Keratinocyte (primary cell): ENCODE data around the gene GAS2. TPM values are rescaled to one million over a fixed set of nuclear protein-coding genes. Genes with fewer than 3 reads are reported as not detected.

Experiments
- DNase-seq: peaks from one replicate; pipeline ENCODE4 v3.0.0-alpha.2; 2011; ENCODE audit warnings: low read depth, missing footprints, low spot score
- FAIRE-seq: peaks from 2 replicates; lab custom pipeline; 2011; peaks lifted over from hg19 to GRCh38; lab: Jason Lieb, UNC
- H2AFZ ChIP-seq: 2 replicates; pipeline ENCODE4 v1.6.0; 2012; ENCODE audit warnings: low read length, control low read depth, inconsistent platforms; ENCODE audit not compliant: control insufficient read depth
- H3K27ac ChIP-seq: 2 replicates; pipeline ENCODE4 v1.5.1; 2011; ENCODE audit warnings: low read length; ENCODE audit not compliant: control insufficient read depth, insufficient read depth
- H3K27me3 ChIP-seq: 3 replicates; pipeline ENCODE4 v1.6.0; 2011; ENCODE audit warnings: low read length; ENCODE audit not compliant: control insufficient read depth, insufficient read depth; ENCODE audit errors: extremely low read depth
- H3K36me3 ChIP-seq, 2 experiments: 2 replicates in 1 of 2; 3 replicates in 1 of 2; pipeline ENCODE4 v1.5.1; 2011; ENCODE audit warnings: low read length in 2 of 2, mild to moderate bottlenecking in 1 of 2; ENCODE audit not compliant: control insufficient read depth in 2 of 2, insufficient read depth in 2 of 2; ENCODE audit errors: extremely low read depth in 1 of 2
- H3K4me1 ChIP-seq: 3 replicates; pipeline ENCODE4 v1.5.1; 2011; ENCODE audit warnings: low read length; ENCODE audit not compliant: control insufficient read depth, insufficient read depth; ENCODE audit errors: extremely low read depth
- H3K4me2 ChIP-seq: 3 replicates; pipeline ENCODE4 v1.6.0; 2011; ENCODE audit warnings: low read depth, low read length; ENCODE audit not compliant: control insufficient read depth, insufficient read depth; ENCODE audit errors: extremely low read depth
- H3K4me3 ChIP-seq, 3 experiments: fragments of 200-600 bp in 1 of 3; sonication (generic) in 1 of 3; 2 replicates in 2 of 3; 3 replicates in 1 of 3; pipeline ENCODE4 v1.5.1; 2011 to 2016; ENCODE audit warnings: low read length in 3 of 3, mild to moderate bottlenecking in 3 of 3, control low read depth in 2 of 3, inconsistent platforms in 1 of 3, low read depth in 1 of 3, mixed read lengths in 1 of 3, mixed run types in 1 of 3, moderate library complexity in 1 of 3; ENCODE audit not compliant: control insufficient read depth in 2 of 3, insufficient read depth in 2 of 3; ENCODE audit errors: extremely low read depth in 1 of 3
- H3K79me2 ChIP-seq: 2 replicates; pipeline ENCODE4 v1.6.0; 2012; ENCODE audit warnings: low read length; ENCODE audit not compliant: control insufficient read depth, insufficient read depth
- H3K9ac ChIP-seq: 3 replicates; pipeline ENCODE4 v1.6.0; 2011; ENCODE audit warnings: low read length; ENCODE audit not compliant: control insufficient read depth, insufficient read depth; ENCODE audit errors: extremely low read depth
- H3K9me1 ChIP-seq: 3 replicates; pipeline ENCODE4 v1.6.0; 2011; ENCODE audit warnings: low read length; ENCODE audit not compliant: control insufficient read depth, insufficient read depth; ENCODE audit errors: extremely low read depth
- H3K9me3 ChIP-seq: 2 replicates; pipeline ENCODE4 v1.5.1; 2012; ENCODE audit warnings: low read depth, low read length; ENCODE audit not compliant: control insufficient read depth
- H4K20me1 ChIP-seq: 3 replicates; pipeline ENCODE4 v1.6.0; 2011; ENCODE audit warnings: low read length; ENCODE audit not compliant: control insufficient read depth, insufficient read depth; ENCODE audit errors: extremely low read depth
- CTCF ChIP-seq, 3 experiments: IDR thresholded peaks in 1 of 3; conservative IDR thresholded peaks in 1 of 3; optimal IDR thresholded peaks in 1 of 3; 2 replicates in 2 of 3; 3 replicates in 1 of 3; pipeline versions ENCODE3 to v1.5.1; 2011; ENCODE audit warnings: low read length in 3 of 3, mild to moderate bottlenecking in 3 of 3, moderate library complexity in 2 of 3, control low read depth in 1 of 3, inconsistent platforms in 1 of 3; ENCODE audit not compliant: insufficient read depth in 2 of 3; ENCODE audit errors: extremely low read depth in 1 of 3
- EZH2 ChIP-seq: IDR thresholded peaks from one replicate; pipeline ENCODE4 v1.6.1; 2012; ENCODE audit warnings: inconsistent platforms, mild to moderate bottlenecking, low read length, moderate library complexity
- dilution Hi-C: fragments of 300-500 bp; cut with MboI; formaldehyde crosslinking; loops from one replicate; pipeline ENCODE4 v1.7.0; 2020; ENCODE audit warnings: low sequenced_read_pairs; ENCODE audit not compliant: extremely low pct_ligation_motif_present
- polyA plus RNA-seq, 5 experiments: library from polyadenylated mRNA; depleted of rRNA in 3 of 5; stranded (reverse) in 3 of 5; stranded (forward) in 1 of 5; unstranded in 1 of 5; fragments of >200 nt; gene quantifications; 1 replicate in 1 of 5; 2 replicates in 3 of 5; 3 replicates in 1 of 5; pipeline versions ENCODE4 v1.2.1 to v1.2.3, GENCODE V29; 2011 to 2012; ENCODE audit warnings: missing spikeins in 2 of 5, low read depth in 1 of 5, low replicate concordance in 1 of 5

GAS2 gene
- polyA plus RNA-seq, 1 donor (not counting 4 experiments of a cell fraction or from before 2014, with no cell fraction given) = 0.62 TPM

GRCh38 chr11:22690257-22690656 lies 23.8 kb downstream of the GAS2 start:
- H3K4me2 ChIP-seq = no peak overlapping the region
- H3K9ac ChIP-seq = no peak overlapping the region
- H3K79me2 ChIP-seq = no peaks in the 10 kb centered on the region
- H2AFZ ChIP-seq = no peak overlapping the region
- no peak overlapping the region for H3K4me3 ChIP-seq
- TF ChIP-seq CTCF (optimal IDR thresholded peaks at IDR 0.05 in 1 of 3, IDR thresholded peaks at IDR 0.05 in 1 of 3, conservative IDR thresholded peaks at IDR 0.05 in 1 of 3; ENCODE audit: extremely low read depth in 1 of 3, insufficient read depth in 2 of 3, low read length in 3 of 3) = no peak
- no peak for TF ChIP-seq EZH2
- H3K36me3 ChIP-seq = no peaks in the 10 kb centered on the region
- H3K27me3 ChIP-seq = no peaks in the 10 kb centered on the region
- DNase-seq (no peak), FAIRE-seq (no peak)
- dilution Hi-C loops = loop anchor here (25.0 kb wide), 1 partner anchor 97 kb away; no protein-coding TSS in a partner anchor
- no peaks in the 10 kb centered on the region for H3K9me1 ChIP-seq
- no peaks in the 10 kb centered on the region for H3K9me3 ChIP-seq
- H3K4me1 ChIP-seq = no peaks in the 10 kb centered on the region
- no peaks in the 10 kb centered on the region for H4K20me1 ChIP-seq
- no peak overlapping the region for H3K27ac ChIP-seq

GRCh38 chr11:22690871-22691270 lies 24.5 kb downstream of the GAS2 start:
- Histone ChIP-seq H3K4me2 (no peak overlapping the region), H3K9ac (no peak overlapping the region), H4K20me1 (no peaks in the 10 kb centered on the region), H3K79me2 (no peaks in the 10 kb centered on the region), H3K9me1 (no peaks in the 10 kb centered on the region), H2AFZ (no peak overlapping the region), H3K27me3 (no peaks in the 10 kb centered on the region), H3K4me3 (no peak overlapping the region), H3K9me3 (no peaks in the 10 kb centered on the region), H3K27ac (no peak overlapping the region), H3K4me1 (no peaks in the 10 kb centered on the region), H3K36me3 (no peaks in the 10 kb centered on the region)
- DNase-seq = no peak
- dilution Hi-C loops = loop anchor here (25.0 kb wide), 1 partner anchor 96 kb away; no protein-coding TSS in a partner anchor
- TF ChIP-seq CTCF (optimal IDR thresholded peaks at IDR 0.05 in 1 of 3, IDR thresholded peaks at IDR 0.05 in 1 of 3, conservative IDR thresholded peaks at IDR 0.05 in 1 of 3; ENCODE audit: extremely low read depth in 1 of 3, insufficient read depth in 2 of 3, low read length in 3 of 3) (no peak), EZH2 (no peak)
- FAIRE-seq = no peak
